SU-DHL-6 (cell line): Measurements from ENCODE around the gene ERMAP.

Experiments used
- EZH2phosphoT487 ChIP-seq: fragments of 200-600 bp; sonication (generic), shearing (Covaris generic); conservative IDR thresholded peaks from 2 replicates; pipeline ENCODE4 v1.6.1; 2018; ENCODE audit warnings: mild to moderate bottlenecking, antibody characterized with exemption, low read length, moderate library complexity, mixed read lengths
- TF ChIP-seq, protein P1 (sequence below): fragments of 200-600 bp; sonication (generic); IDR thresholded peaks from one replicate; pipeline ENCODE4 v1.5.1; 2017; ENCODE audit warnings: antibody characterized with exemption, mild to moderate bottlenecking, low read length, moderate library complexity; ENCODE audit not compliant: insufficient read depth, poor library complexity, severe bottlenecking

GRCh38 chr1:42860339-42861013 lies 43.6 kb downstream of the ERMAP start:
- no peak for TF ChIP-seq EZH2phosphoT487
- TF ChIP-seq, protein P1, sequence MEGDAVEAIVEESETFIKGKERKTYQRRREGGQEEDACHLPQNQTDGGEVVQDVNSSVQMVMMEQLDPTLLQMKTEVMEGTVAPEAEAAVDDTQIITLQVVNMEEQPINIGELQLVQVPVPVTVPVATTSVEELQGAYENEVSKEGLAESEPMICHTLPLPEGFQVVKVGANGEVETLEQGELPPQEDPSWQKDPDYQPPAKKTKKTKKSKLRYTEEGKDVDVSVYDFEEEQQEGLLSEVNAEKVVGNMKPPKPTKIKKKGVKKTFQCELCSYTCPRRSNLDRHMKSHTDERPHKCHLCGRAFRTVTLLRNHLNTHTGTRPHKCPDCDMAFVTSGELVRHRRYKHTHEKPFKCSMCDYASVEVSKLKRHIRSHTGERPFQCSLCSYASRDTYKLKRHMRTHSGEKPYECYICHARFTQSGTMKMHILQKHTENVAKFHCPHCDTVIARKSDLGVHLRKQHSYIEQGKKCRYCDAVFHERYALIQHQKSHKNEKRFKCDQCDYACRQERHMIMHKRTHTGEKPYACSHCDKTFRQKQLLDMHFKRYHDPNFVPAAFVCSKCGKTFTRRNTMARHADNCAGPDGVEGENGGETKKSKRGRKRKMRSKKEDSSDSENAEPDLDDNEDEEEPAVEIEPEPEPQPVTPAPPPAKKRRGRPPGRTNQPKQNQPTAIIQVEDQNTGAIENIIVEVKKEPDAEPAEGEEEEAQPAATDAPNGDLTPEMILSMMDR = no peak
